Stomach smooth muscle (tissue), 2 donors: ENCODE measurements around the gene SIPA1L2.

Source experiments
- H3K27ac ChIP-seq: one replicate; pipeline ENCODE4 v1.7.0; 2013; ENCODE audit warnings: mild to moderate bottlenecking, low read length, inconsistent platforms
- H3K27me3 ChIP-seq, 2 donors: one replicate each; pipeline ENCODE4 v1.7.0; 2013; ENCODE audit warnings: low read length in 2 of 2; ENCODE audit not compliant: insufficient read depth in 2 of 2, control insufficient read depth in 1 of 2
- H3K36me3 ChIP-seq, 2 donors: one replicate each; pipeline ENCODE4 v1.7.0; 2013; ENCODE audit warnings: low read length in 2 of 2; ENCODE audit not compliant: control insufficient read depth in 2 of 2, insufficient read depth in 2 of 2
- H3K4me1 ChIP-seq: one replicate; pipeline ENCODE4 v1.7.0; 2013; ENCODE audit warnings: low read length; ENCODE audit not compliant: control insufficient read depth, insufficient read depth
- H3K4me3 ChIP-seq, 2 donors: one replicate each; pipeline ENCODE4 v1.7.0; 2013; ENCODE audit warnings: low read length in 2 of 2
- H3K9ac ChIP-seq, 2 donors: one replicate each; pipeline ENCODE4 v1.7.0; 2013; ENCODE audit warnings: low read length in 2 of 2, mild to moderate bottlenecking in 1 of 2
- H3K9me3 ChIP-seq, 2 donors: one replicate each; pipeline ENCODE4 v1.7.0; 2013; ENCODE audit warnings: low read length in 2 of 2; ENCODE audit not compliant: control insufficient read depth in 2 of 2
- donor health status: healthy.
- donor health status: Pancreatic carcinoma.

SIPA1L2 gene, protein sequence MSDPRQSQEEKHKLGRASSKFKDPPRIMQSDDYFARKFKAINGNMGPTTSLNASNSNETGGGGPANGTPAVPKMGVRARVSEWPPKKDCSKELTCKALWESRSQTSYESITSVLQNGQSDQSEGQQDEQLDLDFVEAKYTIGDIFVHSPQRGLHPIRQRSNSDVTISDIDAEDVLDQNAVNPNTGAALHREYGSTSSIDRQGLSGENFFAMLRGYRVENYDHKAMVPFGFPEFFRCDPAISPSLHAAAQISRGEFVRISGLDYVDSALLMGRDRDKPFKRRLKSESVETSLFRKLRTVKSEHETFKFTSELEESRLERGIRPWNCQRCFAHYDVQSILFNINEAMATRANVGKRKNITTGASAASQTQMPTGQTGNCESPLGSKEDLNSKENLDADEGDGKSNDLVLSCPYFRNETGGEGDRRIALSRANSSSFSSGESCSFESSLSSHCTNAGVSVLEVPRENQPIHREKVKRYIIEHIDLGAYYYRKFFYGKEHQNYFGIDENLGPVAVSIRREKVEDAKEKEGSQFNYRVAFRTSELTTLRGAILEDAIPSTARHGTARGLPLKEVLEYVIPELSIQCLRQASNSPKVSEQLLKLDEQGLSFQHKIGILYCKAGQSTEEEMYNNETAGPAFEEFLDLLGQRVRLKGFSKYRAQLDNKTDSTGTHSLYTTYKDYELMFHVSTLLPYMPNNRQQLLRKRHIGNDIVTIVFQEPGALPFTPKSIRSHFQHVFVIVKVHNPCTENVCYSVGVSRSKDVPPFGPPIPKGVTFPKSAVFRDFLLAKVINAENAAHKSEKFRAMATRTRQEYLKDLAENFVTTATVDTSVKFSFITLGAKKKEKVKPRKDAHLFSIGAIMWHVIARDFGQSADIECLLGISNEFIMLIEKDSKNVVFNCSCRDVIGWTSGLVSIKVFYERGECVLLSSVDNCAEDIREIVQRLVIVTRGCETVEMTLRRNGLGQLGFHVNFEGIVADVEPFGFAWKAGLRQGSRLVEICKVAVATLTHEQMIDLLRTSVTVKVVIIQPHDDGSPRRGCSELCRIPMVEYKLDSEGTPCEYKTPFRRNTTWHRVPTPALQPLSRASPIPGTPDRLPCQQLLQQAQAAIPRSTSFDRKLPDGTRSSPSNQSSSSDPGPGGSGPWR (N-terminal part only)

DNA sequence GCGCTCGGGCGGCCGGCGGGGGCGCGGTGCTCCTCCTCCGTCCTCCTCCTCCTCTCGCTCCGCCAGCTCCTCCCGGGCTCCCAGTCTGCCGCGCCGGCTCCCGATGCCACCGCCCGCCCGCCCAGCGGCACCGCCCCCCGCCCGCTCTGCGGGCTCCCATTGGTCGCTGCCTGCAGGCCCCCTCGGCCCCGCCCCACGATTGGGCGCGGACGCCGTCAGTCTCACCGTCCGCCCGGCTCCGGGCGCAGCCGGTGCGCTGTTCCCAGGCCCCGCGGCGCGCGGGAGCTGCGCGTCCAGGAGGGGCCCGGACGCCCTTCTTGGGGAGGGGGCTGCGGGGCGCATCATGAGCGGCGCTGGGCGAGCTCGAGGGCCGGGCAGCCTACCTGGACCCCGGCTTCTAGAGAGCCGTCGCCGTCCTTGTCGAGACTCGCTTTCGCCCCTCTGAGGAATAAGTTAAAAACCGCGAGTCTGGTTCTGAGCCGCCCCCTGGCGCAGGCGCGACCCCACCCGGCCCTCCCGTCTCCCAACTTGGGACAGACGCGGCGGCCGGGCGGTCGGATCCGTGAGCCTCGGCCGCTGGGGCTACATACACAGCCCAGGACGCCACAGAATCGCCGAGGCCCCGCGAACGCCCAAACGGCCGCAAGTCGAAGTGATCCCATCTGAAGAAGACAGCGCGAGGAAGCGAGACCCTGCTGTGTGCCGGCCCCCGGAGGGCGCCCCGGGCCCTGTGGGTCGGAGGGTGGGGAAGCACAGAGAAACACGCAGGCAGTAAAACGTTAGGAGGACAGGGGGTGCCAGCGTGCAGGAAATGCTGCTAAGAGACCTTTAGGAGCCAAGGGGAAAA lies at the start of gene SIPA1L2:
TSS of gene SIPA1L2 (minus strand) at position 87 of the 847 bp plus-strand sequence. CDS start 114,794 bp downstream, outside the sequence.
- H3K9ac ChIP-seq, result peak within 1 kb of the TSS; percentile 77 to 78

DNA sequence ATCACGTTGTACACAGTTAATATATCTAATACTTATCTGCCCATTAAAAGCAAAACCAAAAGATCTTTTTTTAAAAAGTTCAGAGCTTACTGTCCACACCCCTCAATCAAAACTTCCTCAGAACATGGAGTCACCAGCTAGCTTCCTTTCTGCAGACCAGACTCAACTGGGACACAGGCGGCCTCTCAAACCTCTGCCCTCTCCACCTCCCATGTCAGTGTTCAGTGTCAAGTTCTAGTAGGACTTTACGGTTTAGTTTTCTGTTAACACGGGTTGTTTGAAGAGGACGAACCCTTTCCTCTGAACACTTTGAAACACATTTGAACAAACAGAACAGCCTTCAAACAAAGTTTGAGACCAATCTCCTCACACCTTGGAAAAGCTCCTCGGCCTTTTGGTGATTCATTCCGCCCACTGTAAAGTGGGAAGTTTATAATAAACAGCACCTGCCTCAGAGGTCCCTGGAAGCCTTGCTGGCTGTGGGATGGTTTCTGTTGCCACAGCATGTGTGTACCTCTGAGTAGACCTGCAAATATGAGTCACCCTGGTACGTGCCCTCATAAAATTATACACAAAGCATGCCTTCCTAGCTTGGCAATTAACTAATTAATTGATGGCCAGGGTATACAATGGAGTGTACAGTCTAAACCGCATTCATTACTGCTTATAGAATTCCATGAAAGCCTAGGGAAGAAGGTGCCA lies 48.4 kb upstream of the SIPA1L2 start:
- Histone ChIP-seq H3K36me3 (no peaks in the 10 kb centered on the region), H3K9me3 (no peaks in the 10 kb centered on the region), H3K9ac (no peak overlapping the region), H3K4me3 (no peak overlapping the region), H3K27me3 (no peaks in the 10 kb centered on the region), H3K4me1 (peaks cover 11% of the 10 kb centered on the region), H3K27ac (no peak overlapping the region)

More for the DNA sequence above, at the start of gene SIPA1L2:
- H3K9me3 ChIP-seq, result no peaks in the 10 kb centered on the region
- H3K27ac ChIP-seq, result peak within 1 kb of the TSS; percentile 83
- no peaks in the 10 kb centered on the region for H3K36me3 ChIP-seq
- H3K27me3 ChIP-seq, result no peaks in the 10 kb centered on the region
- H3K4me3 ChIP-seq, result peak within 1 kb of the TSS; percentile 74 to 80
- H3K4me1 ChIP-seq, result peaks cover 4% of the 10 kb centered on the region

GRCh38 chr1:232676307-232676706 lies 46.4 kb upstream of the SIPA1L2 start:
- Histone ChIP-seq H3K4me3 (no peak overlapping the region), H3K4me1 (peaks cover 11% of the 10 kb centered on the region), H3K9ac (no peak overlapping the region), H3K36me3 (no peaks in the 10 kb centered on the region), H3K9me3 (no peaks in the 10 kb centered on the region), H3K27me3 (no peaks in the 10 kb centered on the region), H3K27ac (no peak overlapping the region)

DNA sequence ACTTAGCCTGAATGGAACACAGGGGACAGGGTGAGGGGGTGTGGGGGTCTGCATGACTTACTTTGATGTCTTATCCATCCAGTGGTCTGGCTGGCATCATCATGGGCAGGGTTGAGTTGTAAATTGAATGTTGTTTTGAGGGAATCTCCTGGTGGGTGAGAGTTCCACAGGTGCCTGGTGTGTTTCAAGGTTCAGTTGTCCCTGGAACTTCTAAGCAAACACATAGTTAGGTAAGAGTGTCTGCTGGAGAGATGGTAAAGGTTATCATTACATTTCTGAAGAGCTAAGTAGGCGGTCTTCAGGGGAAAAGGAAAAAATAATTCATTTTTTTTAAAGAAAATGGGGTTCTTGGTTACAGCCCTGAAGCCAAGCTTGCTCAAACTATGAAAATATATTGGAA lies 46.0 kb upstream of the SIPA1L2 start:
- no peak overlapping the region for H3K4me3 ChIP-seq
- H3K9me3 ChIP-seq, result no peaks in the 10 kb centered on the region
- no peaks in the 10 kb centered on the region for H3K27me3 ChIP-seq
- no peak overlapping the region for H3K9ac ChIP-seq
- peak overlapping the region; percentile 38 for H3K27ac ChIP-seq
- no peaks in the 10 kb centered on the region for H3K36me3 ChIP-seq
- H3K4me1 ChIP-seq, result peaks cover 11% of the 10 kb centered on the region

GRCh38 chr1:232675260-232675659 lies 45.3 kb upstream of the SIPA1L2 start:
- Histone ChIP-seq H3K27me3 (no peaks in the 10 kb centered on the region), H3K27ac (peak overlapping the region; percentile 38), H3K9me3 (no peaks in the 10 kb centered on the region), H3K36me3 (no peaks in the 10 kb centered on the region), H3K9ac (no peak overlapping the region), H3K4me1 (peaks cover 11% of the 10 kb centered on the region), H3K4me3 (no peak overlapping the region)

DNA sequence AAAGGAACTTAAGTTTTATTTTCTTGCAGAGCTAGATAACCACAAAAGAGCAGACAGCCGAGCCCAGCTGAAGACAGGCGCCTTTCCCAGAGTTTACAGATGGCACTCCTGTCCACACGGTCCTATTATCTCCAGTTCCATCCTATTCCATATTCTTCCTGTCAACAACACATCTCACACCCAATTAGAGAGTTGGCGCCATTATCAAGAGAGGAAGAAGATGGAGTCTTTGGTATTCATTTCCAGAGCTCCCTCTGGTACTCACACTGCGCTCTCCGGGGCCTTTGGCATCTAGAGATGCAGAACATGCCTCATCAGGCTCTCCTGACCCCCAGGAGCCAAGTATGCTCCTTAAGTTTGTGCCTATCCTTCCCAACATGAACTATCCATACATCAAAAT lies 43.3 kb upstream of the SIPA1L2 start:
- peaks cover 11% of the 10 kb centered on the region for H3K4me1 ChIP-seq
- H3K27ac ChIP-seq, result no peak overlapping the region
- no peaks in the 10 kb centered on the region for H3K36me3 ChIP-seq
- no peaks in the 10 kb centered on the region for H3K27me3 ChIP-seq
- H3K9ac ChIP-seq, result no peak overlapping the region
- no peak overlapping the region for H3K4me3 ChIP-seq
- H3K9me3 ChIP-seq, result no peaks in the 10 kb centered on the region

- H3K4me3 ChIP-seq, result no peak overlapping the region
- no peak overlapping the region for H3K27ac ChIP-seq
- H3K27me3 ChIP-seq, result no peaks in the 10 kb centered on the region
- H3K9me3 ChIP-seq, result no peaks in the 10 kb centered on the region
- no peak overlapping the region for H3K9ac ChIP-seq
- H3K36me3 ChIP-seq, result no peaks in the 10 kb centered on the region
- H3K4me1 ChIP-seq, result peaks cover 3% of the 10 kb centered on the region
Measured at GRCh38 chr1:232669981-232670747, 40.2 kb upstream of the SIPA1L2 start.

DNA sequence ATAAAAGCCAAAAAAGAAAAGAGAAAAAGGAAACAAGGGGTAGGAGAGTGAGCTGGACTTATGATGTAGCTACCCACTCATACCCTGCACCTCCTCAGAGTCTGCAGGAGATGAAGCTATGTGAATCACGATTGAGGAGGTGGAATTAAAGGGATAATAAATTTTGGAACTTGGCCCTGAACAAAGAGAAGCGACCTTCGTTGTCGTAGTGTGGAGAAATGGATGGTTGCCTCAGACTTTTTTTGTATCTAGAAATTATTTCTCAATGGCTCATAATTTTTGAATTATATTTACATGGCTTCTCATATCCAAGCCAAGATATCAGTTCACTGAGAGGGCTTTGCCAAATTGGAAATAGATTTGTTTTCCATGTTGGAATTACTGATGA lies 37.8 kb upstream of the SIPA1L2 start:
- H3K36me3 ChIP-seq, result no peaks in the 10 kb centered on the region
- no peaks in the 10 kb centered on the region for H3K27me3 ChIP-seq
- H3K9ac ChIP-seq, result no peak overlapping the region
- no peaks in the 10 kb centered on the region for H3K9me3 ChIP-seq
- H3K27ac ChIP-seq, result no peak overlapping the region
- H3K4me1 ChIP-seq, result no peaks in the 10 kb centered on the region
- no peak overlapping the region for H3K4me3 ChIP-seq

- H3K9ac ChIP-seq, result no peak overlapping the region
- no peaks in the 10 kb centered on the region for H3K9me3 ChIP-seq
- no peaks in the 10 kb centered on the region for H3K4me1 ChIP-seq
- H3K36me3 ChIP-seq, result no peaks in the 10 kb centered on the region
- no peaks in the 10 kb centered on the region for H3K27me3 ChIP-seq
- H3K4me3 ChIP-seq, result no peak overlapping the region
- H3K27ac ChIP-seq, result no peak overlapping the region
Measured at GRCh38 chr1:232667094-232667777, 37.3 kb upstream of the SIPA1L2 start.
